Glutamatergic neuron (in vitro differentiated cells): ENCODE results near the gene PRKAG2. TPM values are rescaled to one million over a fixed set of nuclear protein-coding genes. Genes with fewer than 3 reads are reported as not detected.

Source experiments
- DNase-seq: peaks from one replicate; pipeline ENCODE4 v3.0.0; 2022
- H3K27ac Mint-ChIP-seq: one replicate; pipeline ENCODE4 v1.8.0; 2020; ENCODE audit warnings: mild to moderate bottlenecking, mixed read lengths, inconsistent platforms; ENCODE audit not compliant: unreplicated experiment
- H3K27me3 Mint-ChIP-seq: one replicate; pipeline ENCODE4 v1.8.0; 2020; ENCODE audit warnings: mild to moderate bottlenecking, moderate library complexity, mixed read lengths, inconsistent platforms; ENCODE audit not compliant: unreplicated experiment
- H3K36me3 Mint-ChIP-seq: one replicate; pipeline ENCODE4 v1.8.0; 2020; ENCODE audit warnings: mild to moderate bottlenecking, mixed read lengths, inconsistent platforms; ENCODE audit not compliant: unreplicated experiment
- H3K4me1 Mint-ChIP-seq: one replicate; pipeline ENCODE4 v1.8.0; 2020; ENCODE audit warnings: mild to moderate bottlenecking, low read depth, mixed read lengths, inconsistent platforms; ENCODE audit not compliant: unreplicated experiment
- H3K4me3 Mint-ChIP-seq: one replicate; pipeline ENCODE4 v1.8.0; 2020; ENCODE audit warnings: mild to moderate bottlenecking, mixed read lengths, inconsistent platforms; ENCODE audit not compliant: unreplicated experiment
- H3K9me3 Mint-ChIP-seq: one replicate; pipeline ENCODE4 v1.8.0; 2020; ENCODE audit warnings: mild to moderate bottlenecking, moderate library complexity, mixed read lengths, inconsistent platforms; ENCODE audit not compliant: unreplicated experiment
- CTCF ChIP-seq: fragments of 200-600 bp; sonication (generic); IDR thresholded peaks from one replicate; pipeline ENCODE4 v1.5.0; 2021; ENCODE audit not compliant: partially characterized antibody, unreplicated experiment
- total RNA-seq: library from RNA; stranded (reverse); fragmentation: NEBNext Ultra II Directional; extraction: Animal tissue kit (Norgen Biotek cat#: 25700); gene quantifications from one replicate; pipeline ENCODE4 v1.2.1, GENCODE V29; 2021; ENCODE audit not compliant: unreplicated experiment

The PRKAG2 gene
- total RNA-seq, 1 donor from 2014 or later = 24.7 TPM

GRCh38 chr7:151833691-151834090, 43.2 kb downstream of the PRKAG2 start:
- no peaks in the 10 kb centered on the region for H3K27me3 Mint-ChIP-seq
- peaks cover 15% of the 10 kb centered on the region for H3K4me1 Mint-ChIP-seq
- H3K36me3 Mint-ChIP-seq = no peaks in the 10 kb centered on the region
- H3K9me3 Mint-ChIP-seq = peaks cover 5% of the 10 kb centered on the region
- H3K4me3 Mint-ChIP-seq = no peak overlapping the region
- no peak overlapping the region for H3K27ac Mint-ChIP-seq
- DNase-seq = no peak
- TF ChIP-seq CTCF = no peak

- Mint-ChIP-seq H3K4me1 (peaks cover 15% of the 10 kb centered on the region), H3K4me3 (no peak overlapping the region), H3K27me3 (no peaks in the 10 kb centered on the region), H3K36me3 (no peaks in the 10 kb centered on the region), H3K9me3 (peaks cover 4% of the 10 kb centered on the region), H3K27ac (no peak overlapping the region)
- no peak for DNase-seq
- TF ChIP-seq CTCF = no peak
These were observed 43.7 kb downstream of the PRKAG2 start for GRCh38 chr7:151833213-151833651.

- TF ChIP-seq CTCF = no peak
- Mint-ChIP-seq H3K4me1 (peaks cover 13% of the 10 kb centered on the region), H3K27ac (no peak overlapping the region), H3K4me3 (no peak overlapping the region), H3K36me3 (no peaks in the 10 kb centered on the region), H3K9me3 (peaks cover 3% of the 10 kb centered on the region), H3K27me3 (peaks cover 2% of the 10 kb centered on the region)
- no peak for DNase-seq
These were observed 44.3 kb downstream of the PRKAG2 start for GRCh38 chr7:151832656-151833055.

- DNase-seq = no peak
- Mint-ChIP-seq H3K27me3 (peaks cover 2% of the 10 kb centered on the region), H3K9me3 (no peaks in the 10 kb centered on the region), H3K36me3 (no peaks in the 10 kb centered on the region), H3K4me3 (no peak overlapping the region), H3K27ac (no peak overlapping the region), H3K4me1 (peaks cover 12% of the 10 kb centered on the region)
- TF ChIP-seq CTCF = no peak
These were observed 44.8 kb downstream of the PRKAG2 start for GRCh38 chr7:151832138-151832537.

- TF ChIP-seq CTCF = no peak
- no peaks in the 10 kb centered on the region for H3K36me3 Mint-ChIP-seq
- H3K4me1 Mint-ChIP-seq = peaks cover 8% of the 10 kb centered on the region
- H3K4me3 Mint-ChIP-seq = no peak overlapping the region
- DNase-seq = no peak
- no peaks in the 10 kb centered on the region for H3K9me3 Mint-ChIP-seq
- H3K27me3 Mint-ChIP-seq = peaks cover 2% of the 10 kb centered on the region
- no peak overlapping the region for H3K27ac Mint-ChIP-seq
These were observed 45.3 kb downstream of the PRKAG2 start for GRCh38 chr7:151831606-151832005.
